Renal cortex interstitium (tissue), 11 donors: Measurements from ENCODE around the gene PEMT. TPM values are rescaled to one million over a fixed set of nuclear protein-coding genes. Genes with fewer than 3 reads are reported as not detected.

Experiments
- DNase-seq, 11 donors: peaks; one replicate each; pipeline ENCODE4 v3.0.0-alpha.2; 2013; ENCODE audit warnings: low read depth in 9 of 11, low spot score in 4 of 11; ENCODE audit errors: extremely low read depth in 1 of 11
- polyA plus RNA-seq, 3 donors: library from polyadenylated mRNA; unstranded; fragments of 120-200 nt; gene quantifications; one replicate each; pipeline ENCODE4 v1.2.1, GENCODE V29; 2013; ENCODE audit not compliant: insufficient read length in 3 of 3

The PEMT gene
- polyA plus RNA-seq, 3 donors, result 29.4 to 35.7 (median 34.4) TPM

DNA sequence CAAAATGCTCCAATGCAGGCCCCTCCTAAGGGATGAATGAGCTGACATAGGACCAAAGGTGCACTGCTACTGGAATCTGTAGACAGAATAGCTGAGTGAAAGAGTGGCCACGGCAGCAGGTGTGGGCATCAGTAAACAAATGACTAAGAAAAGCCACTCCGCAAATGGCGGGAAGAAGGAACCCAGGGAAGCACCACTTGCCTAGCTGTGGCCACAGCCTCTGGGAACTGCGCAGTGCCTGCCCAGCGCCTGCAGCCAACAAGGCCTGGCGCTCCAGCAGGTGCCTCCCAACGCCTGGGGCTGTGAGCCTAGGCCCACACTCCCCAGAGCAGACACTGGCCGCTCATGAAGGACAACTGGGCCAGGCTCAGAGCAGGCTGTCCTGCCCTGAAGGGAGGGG, 11.8 kb downstream of the PEMT start:
- DNase-seq, result no peak

DNA sequence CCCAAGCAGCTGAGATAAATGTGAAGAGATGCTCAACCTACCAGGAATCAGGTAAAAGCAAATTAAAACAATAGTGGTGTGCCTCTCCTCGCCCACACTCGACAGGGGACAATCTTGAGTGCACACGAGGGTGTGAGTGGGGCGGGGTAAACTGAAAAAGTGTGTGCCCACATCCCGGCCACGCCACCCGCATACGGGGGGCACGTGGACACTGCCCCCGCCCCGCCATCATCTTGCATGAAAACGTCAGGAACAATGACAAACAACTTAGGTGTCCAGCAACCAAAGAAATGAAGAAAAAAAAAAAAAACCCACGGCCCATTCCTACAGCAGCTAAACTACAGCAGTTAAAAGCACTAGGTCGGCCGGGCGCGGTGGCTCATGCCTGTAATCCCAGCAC, 14.1 kb downstream of the PEMT start:
- no peak for DNase-seq

DNA sequence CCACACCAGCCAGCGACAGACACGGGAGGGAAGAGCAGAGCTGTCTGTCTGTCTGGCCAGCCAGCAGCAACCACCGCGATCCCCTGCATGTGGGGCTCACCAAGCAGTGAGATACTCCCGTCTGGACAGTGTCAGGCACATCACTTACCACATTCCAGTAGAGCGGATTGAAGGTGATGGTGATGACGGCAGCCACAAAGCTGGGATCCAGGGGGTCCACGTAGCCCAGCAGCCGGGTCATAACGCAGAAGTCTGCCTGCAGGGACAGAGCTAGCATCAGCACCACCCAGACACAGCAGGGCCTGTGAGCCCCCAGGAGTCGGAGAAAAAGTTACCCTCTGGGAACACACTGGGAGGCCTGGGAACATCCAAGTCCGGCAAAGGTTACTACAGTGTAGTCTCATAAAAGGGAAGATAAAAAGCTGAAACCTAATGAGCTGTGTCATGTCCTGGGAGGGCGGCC, 14.7 kb downstream of the PEMT start:
- peak in 1 of 11 donors; percentile 46 for DNase-seq

DNA sequence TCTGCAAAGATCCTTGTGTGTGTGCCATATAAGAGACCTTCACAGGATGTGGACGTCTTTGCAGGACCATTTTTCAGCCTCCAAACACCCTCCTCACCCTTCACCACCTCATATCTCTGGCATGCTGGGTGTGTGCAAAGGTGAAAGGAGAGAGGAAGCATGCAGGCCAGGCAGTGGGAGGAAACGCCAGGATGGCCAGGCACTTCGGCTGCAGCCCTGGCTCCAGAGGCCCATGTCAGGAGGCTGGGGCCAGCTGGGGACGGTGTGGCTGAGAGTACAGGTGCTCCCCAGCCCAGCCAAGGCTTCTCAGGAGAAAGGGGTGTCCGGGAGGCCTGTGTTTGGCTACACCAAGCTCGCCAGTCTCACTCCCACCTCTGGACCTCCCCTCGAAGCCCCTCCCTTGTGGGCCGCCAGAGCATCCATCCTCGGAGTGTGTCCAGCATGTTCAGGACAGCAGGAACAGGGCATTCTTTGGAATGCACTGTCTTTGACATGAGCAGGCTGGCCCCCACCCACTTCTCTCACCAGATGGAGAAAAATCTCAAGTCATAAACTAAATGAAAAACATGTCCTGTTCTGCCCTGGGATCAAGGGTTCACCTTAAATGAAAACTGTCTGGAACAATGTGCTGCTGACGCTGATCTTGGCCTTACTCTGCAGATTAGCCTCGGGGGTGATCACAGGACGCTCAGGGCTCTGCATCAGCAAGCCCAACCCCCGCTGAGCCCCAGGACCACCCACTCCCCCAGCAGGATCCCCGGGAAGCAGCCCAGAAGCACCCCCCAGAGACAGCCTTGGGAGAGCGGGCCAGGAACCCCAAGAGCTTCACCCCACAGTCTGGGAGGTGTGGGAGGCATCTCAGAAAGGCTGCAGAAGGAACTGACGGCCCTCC, 15.9 kb downstream of the PEMT start:
- no peak for DNase-seq

DNA sequence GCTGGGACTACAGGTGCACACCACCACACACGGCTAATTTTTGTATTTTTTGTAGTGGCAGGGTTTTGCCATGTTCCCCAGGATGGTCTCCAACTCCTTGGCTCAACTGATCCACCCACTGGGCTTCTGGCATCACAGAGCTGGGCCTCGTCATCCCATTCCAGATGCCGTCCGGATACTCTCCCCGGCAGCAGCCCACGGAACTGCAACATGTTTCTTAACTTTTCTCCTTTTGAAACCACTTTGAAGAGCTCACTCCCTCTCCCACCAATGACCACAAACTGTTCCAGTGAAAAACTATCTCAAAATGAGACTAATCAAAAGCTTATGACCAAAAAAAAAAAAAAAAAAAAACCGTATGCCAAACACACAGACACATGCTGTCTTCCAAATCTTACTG, 17.6 kb downstream of the PEMT start:
- DNase-seq, result no peak

DNA sequence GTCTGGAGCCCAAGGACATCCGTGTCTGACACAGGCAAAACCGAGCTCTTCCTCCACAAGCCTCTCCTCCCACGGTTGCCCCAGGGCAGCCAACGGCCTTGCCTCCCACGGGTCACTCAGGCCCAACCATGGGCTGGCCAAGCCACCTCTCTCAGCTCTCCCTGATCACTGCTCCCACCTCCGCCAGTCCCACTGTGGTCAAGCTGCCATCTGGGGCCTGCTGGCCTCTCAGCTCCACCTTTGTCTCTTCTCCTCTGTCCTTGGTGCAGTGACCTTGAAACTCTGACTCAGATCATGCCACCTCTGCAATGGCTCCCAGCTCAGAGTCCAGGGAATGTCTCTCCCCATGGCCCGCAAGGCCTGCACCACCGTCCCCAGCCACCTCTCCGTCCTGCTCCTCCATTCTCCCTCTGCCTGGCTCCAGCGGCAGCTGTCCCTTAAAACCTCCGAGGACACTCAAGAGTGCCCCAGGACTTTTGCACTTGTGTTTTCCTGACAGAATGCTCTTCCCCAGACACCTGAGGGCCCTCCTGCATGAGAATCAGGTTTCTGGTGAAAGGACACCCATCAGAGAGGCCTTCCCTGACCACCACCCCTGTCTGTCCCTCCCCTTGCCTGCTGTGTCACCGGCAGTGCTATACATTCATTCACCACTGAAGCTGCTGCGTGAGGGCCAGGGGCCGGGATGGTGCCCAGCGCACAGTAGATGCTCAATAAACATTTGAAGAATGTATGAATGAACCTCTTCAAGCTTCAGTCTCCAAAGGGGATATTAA, 19.3 kb downstream of the PEMT start:
- no peak for DNase-seq

DNA sequence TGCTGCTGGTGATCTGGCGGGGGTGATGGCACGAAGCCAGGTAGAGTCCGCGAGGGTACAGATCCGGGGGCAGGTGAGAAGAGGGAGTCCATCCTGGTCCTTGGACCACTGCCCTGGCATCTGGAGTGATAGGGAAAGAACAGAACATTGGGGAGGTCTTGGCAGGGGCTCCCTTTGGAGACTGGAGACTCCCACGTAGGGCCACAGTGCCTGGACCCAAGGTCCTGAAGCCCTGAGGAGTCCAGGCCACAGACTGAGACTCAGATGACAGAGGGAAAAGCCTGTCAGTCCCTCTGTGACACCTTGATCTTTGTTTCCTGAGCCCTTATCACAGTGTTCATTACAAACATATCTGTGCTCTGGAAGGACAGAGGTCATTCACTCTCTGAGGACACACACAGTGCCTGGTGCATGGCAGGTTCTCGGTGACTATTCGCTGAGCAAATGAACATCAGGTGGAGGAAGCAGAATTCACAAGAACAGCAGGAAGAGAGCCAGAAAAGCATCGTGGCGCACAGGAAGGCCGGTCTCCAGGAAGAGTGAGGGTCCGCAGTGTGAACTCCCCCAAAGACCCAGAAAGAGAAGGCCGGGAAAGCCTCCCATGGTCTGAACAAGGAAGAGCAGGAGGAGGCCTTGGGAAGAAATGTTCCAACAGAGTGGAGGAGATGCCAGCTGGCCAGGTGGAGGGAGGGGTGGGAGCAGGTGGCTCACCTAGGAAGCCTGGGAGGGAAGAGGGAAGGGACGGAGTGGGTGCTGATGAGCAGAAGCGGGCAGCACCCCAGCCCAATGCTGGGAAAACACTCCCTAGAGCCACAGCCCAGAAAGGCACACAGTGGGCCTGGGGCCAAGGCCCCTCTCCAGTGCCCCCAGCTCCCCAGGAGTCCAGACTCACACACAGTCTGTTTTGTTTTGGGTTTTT, 20.5 kb downstream of the PEMT start:
- no peak for DNase-seq

DNA sequence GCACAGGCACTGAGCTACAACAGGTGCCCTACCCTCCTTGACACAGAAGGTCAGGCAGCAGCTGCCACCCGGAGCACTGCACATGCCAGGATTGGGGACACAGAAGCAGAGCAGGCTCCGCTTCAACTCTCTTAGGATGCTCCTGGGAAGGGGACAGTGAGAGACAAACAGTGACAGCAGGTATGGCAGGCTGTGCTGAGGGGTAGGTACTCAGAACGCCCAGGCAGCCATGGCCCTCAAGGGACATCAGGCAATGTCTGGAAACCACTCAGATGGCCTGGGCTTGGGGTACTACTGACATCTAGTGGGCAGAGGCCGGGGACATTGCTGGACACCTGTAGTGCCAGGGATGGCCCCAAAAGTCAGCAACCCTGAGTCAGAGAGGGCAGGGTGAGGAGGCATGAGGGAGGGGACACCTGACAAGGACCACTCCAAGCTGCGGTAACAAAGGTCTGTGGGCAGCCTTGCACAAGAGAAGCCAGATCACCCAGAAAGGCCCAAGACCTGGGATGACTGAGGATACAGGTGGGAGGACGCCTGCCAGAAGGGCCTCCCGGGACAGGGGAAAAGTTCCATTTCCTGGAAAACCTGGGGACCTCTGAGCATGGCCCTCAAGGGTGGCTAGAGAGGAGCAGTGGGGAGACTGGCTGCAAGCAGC, 21.2 kb downstream of the PEMT start:
- no peak for DNase-seq

DNA sequence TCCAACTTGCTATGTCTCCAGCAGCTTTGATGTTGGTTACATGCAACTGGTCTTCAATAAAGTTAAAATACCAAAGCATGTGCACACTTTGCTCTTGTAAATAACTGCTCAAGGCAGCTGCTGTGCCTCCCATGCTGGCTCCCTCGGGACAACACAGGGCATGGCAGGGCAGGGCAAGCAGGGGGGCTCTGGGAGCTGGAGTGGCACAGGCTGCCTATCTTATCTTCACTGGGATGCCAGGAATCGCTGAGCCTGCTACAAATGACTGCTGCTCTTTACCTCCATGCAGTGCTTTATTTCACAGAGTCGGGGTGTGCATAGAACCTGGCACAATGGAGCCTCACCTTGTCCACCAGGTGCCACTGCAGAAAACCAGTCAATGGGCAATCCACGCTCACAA, 21.8 kb downstream of the PEMT start:
- no peak for DNase-seq

DNA sequence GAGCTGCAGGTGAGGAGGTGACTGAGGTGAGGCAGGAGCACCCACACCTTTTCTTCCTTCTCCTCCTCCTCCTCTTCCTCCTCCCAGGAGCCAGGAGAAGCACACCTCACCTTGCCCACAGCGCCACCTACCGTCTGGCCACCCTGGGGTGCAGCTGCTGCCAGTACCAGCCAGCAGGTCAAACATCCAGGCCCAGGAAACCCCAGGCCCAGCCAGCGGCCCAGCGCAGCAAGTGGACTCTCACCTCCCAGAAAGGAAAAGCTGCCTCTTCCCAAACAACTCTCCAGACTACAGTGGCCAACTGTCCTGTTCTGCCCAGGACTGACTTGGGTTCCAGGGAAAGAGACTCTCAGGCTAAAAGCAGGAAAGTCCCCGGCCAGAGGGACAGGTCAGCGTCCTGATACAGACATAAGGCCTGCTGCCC, 22.7 kb downstream of the PEMT start:
- no peak for DNase-seq

DNA sequence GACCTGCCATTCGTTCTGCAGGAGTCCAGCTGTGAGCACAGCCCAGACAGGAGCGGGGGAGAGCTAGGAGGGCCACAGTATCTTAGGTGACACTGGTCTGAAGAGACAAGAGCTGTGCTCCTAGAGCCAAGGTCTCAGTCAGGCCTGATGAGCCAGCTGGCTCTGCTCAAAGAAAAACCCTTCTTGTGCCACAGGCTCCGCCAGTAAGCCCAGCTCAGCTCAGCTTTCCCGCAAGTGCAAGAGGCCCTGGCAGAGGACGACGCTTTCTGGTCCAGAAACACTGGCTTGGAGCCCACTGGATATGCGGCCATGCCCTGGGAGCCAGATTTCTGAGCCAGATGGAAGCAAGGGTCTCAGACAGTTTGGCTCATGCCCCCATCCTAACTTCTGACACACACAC, 23.9 kb downstream of the PEMT start:
- no peak for DNase-seq

DNA sequence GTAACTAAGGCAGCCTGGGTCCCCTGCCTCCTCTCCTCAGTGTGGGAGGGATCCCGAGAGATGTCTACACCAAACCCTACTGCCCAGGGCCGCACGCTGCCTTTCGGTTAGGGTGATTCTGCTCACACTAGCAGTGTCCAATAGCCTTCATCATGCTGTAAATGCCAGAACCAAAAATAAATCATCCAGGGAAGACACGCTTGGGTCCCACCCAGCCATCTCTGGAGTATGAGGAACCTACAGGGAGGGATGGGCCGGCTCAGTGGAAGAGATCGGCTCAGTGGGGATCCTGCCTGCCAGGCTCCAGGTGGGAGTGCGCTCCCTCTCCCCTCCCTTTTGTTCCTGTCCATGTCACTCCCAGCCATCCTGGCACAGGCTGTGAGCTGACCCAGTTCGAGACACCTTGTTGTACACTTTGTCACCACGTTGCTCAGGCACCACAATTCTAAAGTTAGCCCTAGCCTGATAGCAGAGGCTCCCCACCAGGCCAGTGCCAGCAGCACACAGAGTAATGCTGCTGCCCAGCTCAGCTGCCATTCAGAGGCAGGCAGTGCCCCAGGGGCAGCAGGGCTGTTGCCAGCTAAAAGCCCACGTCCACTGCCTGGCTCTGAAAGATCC, 24.5 kb downstream of the PEMT start:
- no peak for DNase-seq

DNA sequence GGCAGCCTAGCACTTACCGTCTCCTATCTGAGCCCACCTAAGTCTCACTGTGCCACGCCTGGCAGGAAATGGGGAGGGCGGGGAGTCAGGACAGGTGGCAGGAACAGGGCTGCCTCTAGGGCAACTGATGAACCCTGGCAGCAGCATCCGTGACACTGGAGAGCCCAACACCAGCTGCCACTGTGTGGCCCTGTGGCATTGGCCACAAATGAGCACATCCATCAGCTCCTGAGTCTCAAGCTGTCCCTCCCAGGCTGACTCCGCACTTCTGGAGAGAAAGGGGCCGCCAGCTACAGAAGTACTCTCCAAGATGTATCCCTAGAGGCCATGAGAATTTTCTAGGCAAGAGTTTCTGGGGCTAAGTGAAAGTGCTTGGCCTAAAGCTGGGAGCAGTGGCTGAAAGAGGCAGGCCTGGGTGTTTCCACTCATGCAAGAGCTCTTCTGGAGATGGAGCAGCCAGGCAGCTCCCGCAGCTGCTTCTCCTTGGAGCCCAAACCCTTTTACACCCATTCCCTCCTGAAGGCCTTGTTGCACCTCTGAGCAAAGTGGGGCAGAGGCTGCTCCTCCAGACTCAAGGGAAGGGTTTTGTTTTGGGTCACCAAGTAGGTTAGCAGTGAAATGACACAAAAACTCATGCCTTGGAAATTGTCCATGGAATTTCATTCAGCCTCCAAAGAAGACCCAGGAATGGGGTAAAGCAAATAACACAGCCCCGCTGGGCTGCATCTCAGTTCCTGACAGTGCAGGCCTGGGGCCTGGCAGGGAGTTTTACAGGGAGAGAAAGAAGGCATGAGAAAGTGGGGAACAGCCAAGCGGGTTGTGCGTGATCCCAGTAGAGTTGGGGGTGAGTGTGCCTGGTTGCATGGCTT, 25.8 kb downstream of the PEMT start:
- DNase-seq, result no peak

DNA sequence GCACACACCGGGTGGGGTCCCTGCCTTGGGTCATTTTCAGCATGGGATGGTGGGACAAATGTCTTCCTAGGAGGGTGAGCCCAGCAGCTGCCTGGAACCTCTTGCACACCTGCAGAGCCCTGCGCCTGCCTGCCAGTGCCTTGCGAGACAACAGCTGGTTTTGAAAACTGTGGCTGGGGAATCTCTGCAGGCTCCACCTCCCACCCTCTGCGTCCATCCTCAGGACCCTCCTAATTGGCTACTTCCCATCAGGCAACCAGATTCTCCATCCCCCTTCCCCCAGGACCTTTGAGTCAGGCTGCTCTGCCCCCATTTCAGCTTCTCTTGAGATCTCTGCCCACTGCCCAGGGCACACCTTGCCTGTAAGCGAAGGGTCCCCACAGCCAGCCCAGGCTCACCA, 26.6 kb downstream of the PEMT start:
- DNase-seq, result no peak

DNA sequence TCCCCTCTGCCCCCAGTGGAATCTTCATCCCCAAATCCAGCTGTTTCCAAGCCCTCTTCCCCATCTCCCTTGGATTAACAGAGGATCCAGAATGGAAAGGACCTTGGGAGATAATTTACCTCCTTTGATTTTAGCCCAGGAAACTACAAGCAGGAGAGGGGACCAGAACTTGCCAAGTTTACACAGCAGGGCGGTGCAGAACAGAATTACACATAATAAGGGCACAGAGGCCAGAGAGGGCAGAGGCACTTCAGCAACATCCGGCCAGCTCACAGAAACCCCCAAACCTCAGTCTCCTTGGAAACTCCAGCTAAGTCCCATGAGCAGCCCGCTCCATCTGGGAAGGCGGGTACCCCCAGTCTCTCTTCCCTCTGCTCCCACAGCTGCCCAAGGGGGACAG, 27.2 kb downstream of the PEMT start:
- no peak for DNase-seq

DNA sequence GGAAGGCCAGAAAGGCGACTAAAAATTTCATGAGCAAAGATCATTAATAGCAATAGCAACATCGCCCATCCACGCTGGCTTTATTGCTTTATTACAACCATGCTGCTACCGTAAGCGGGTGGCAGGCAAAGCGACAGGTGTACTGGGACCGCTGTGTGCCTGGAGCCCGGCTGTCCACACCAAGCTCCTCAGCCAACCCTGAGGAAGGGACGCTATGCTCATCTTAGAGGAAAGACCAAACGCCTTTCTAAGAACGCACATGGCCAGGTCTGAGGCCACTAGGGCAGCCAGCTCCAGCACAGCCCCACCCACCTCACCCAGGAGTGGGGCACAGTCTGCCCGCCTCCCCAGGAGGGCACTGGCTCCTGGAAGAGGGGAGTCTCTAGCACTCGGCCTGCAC, 28.0 kb downstream of the PEMT start:
- no peak for DNase-seq

DNA sequence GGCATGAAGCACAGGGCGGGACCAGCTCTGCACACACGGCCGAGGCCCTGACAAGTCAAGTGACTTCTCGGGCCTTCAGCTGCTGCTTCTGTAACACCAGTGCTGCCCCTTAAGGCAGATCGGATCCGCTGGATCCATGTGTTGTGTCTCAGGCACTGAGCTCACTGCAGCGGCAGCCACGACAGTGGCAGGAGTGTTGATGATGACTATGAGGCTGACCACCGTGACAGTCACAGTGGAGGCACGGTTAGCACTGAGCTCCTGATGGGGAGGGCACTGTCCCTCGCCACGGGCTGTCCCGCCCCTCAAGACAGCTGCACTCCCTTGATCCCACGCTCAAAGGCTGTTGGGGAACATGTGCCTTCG, 29.4 kb downstream of the PEMT start:
- no peak for DNase-seq
